K562 (cell line): ENCODE data around the gene SNUPN. TPM values are rescaled to one million over a fixed set of nuclear protein-coding genes. Genes with fewer than 3 reads are reported as not detected.

Source experiments
- ATAC-seq: fragments of 200-7000 bp; cut with Tn5 transposase; 3 replicates; pipeline ENCODE4 v1.9.1; 2020; ENCODE audit warnings: moderate library complexity
- BruUV-seq: library from RNA; stranded (reverse); fragments of 400-500 nt; replicated peaks from 2 replicates; lab custom pipeline; 2021; lab: Mats Ljungman, UMichigan
- CTCF ChIA-PET: fragments of 300-600 bp; formaldehyde crosslinking; extraction: SDS; loops from one replicate; lab custom pipeline; 2021; ENCODE audit warnings: low intra/inter-chr PET ratio; lab: Yijun Ruan, JAX
- POLR2A ChIA-PET: fragments of 300-600, 350-650 bp; sonication (Branson Sonifier 250); formaldehyde crosslinking; extraction: SDS; loops from one replicate; lab custom pipeline; 2021; ENCODE audit warnings: antibody characterized with exemption, inconsistent platforms; lab: Yijun Ruan, JAX
- DNase-seq, 4 experiments: peaks; one replicate each; pipeline versions ENCODE4 v3.0.0 to v3.0.0-alpha.2; 2011 to 2018; ENCODE audit warnings: low spot score in 3 of 4, mixed read lengths in 3 of 4; ENCODE audit errors: extremely low read depth in 1 of 4
- FAIRE-seq: peaks from 2 replicates; lab custom pipeline; 2011; peaks lifted over from hg19 to GRCh38; lab: Jason Lieb, UNC
- H2AFZ ChIP-seq: 2 replicates; pipeline ENCODE4 v1.6.0; 2011; ENCODE audit warnings: low read depth, low read length, control low read depth, inconsistent platforms
- H3K27ac ChIP-seq: fragments of 200-600 bp; 3 replicates; pipeline ENCODE4 v1.8.0; 2011; ENCODE audit warnings: low read depth, mild to moderate bottlenecking, control low read depth, inconsistent platforms, low read length, moderate library complexity, mixed read lengths; ENCODE audit errors: extremely low read depth
- H3K27me3 ChIP-seq, 2 experiments: fragments of 300-600 bp in 1 of 2; 2 replicates in 1 of 2; 3 replicates in 1 of 2; pipeline versions ENCODE4 v1.6.0 to v1.8.0; 2011; ENCODE audit warnings: inconsistent platforms in 2 of 2, low read length in 2 of 2, mild to moderate bottlenecking in 1 of 2, mixed read lengths in 1 of 2, moderate library complexity in 1 of 2; ENCODE audit not compliant: control insufficient read depth in 2 of 2, insufficient read depth in 2 of 2
- H3K36me3 ChIP-seq: fragments of 300-600 bp; 3 replicates; pipeline ENCODE4 v1.8.0; 2011; ENCODE audit warnings: mild to moderate bottlenecking, low read length, inconsistent platforms; ENCODE audit not compliant: control insufficient read depth, insufficient read depth
- H3K4me1 ChIP-seq, 2 experiments: fragments of 200-600 bp in 1 of 2; replicated peaks in 1 of 2; 2 replicates in 1 of 2; 3 replicates in 1 of 2; pipeline versions ENCODE4 v1.5.1 to v1.8.0; 2011; ENCODE audit warnings: inconsistent platforms in 2 of 2, low read length in 2 of 2, mild to moderate bottlenecking in 1 of 2, mixed read lengths in 1 of 2, moderate library complexity in 1 of 2; ENCODE audit not compliant: control insufficient read depth in 2 of 2, insufficient read depth in 2 of 2
- H3K4me2 ChIP-seq: 2 replicates; pipeline ENCODE4 v1.6.1; 2011; ENCODE audit warnings: low read length, control low read depth, inconsistent platforms, mixed read lengths; ENCODE audit not compliant: insufficient read depth
- H3K4me3 ChIP-seq: fragments of 200-600 bp; sonication (generic), shearing (Covaris generic); 2 replicates; pipeline ENCODE4 v1.5.1; 2016; ENCODE audit warnings: control low read depth, inconsistent platforms
- H3K79me2 ChIP-seq: fragments of 200-600 bp; 3 replicates; pipeline ENCODE4 v1.8.0; 2011; ENCODE audit warnings: low read length, inconsistent platforms; ENCODE audit not compliant: control insufficient read depth, insufficient read depth
- H3K9ac ChIP-seq, 2 experiments: 2 replicates each; pipeline versions ENCODE4 v1.6.0 to v1.6.1; 2011; ENCODE audit warnings: low read depth in 2 of 2, low read length in 2 of 2, control low read depth in 1 of 2, inconsistent platforms in 1 of 2, mild to moderate bottlenecking in 1 of 2, mixed read lengths in 1 of 2; ENCODE audit not compliant: insufficient read depth in 1 of 2
- H3K9me1 ChIP-seq: one replicate; pipeline ENCODE4 v1.6.0; 2011; ENCODE audit warnings: inconsistent platforms, mild to moderate bottlenecking, low read length, moderate library complexity; ENCODE audit not compliant: control insufficient read depth, insufficient read depth
- H3K9me3 ChIP-seq: replicated peaks from 2 replicates; pipeline ENCODE4 v1.5.1; 2011; ENCODE audit warnings: low read depth, low read length, inconsistent platforms; ENCODE audit not compliant: control insufficient read depth, insufficient read depth
- H4K20me1 ChIP-seq: replicated peaks from 2 replicates; pipeline ENCODE4 v1.6.1; 2011; ENCODE audit warnings: low read length, inconsistent platforms, mixed read lengths; ENCODE audit not compliant: control insufficient read depth, insufficient read depth
- BRF1 ChIP-seq: IDR thresholded peaks from 3 replicates; pipeline ENCODE4 v1.6.1; 2011; ENCODE audit warnings: borderline replicate concordance, mild to moderate bottlenecking; ENCODE audit not compliant: insufficient read length; ENCODE audit errors: extremely low read depth
- MTA3 ChIP-seq: fragments of 450-650 bp; formaldehyde crosslinking; IDR thresholded peaks from 2 replicates; pipeline ENCODE4 v1.6.1; 2017; ENCODE audit warnings: mild to moderate bottlenecking, borderline replicate concordance
- NR2C2 ChIP-seq, 2 experiments: fragments of 200-800 bp in 1 of 2; sonication (Bioruptor generic) in 1 of 2; sonication (generic) in 1 of 2; formaldehyde crosslinking in 1 of 2; IDR thresholded peaks; 2 replicates each; pipeline versions ENCODE4 v1.6.1 to v1.8.0; 2016 to 2022; ENCODE audit warnings: mild to moderate bottlenecking in 1 of 2, missing compliant biosample characterization in 1 of 2, missing genetic modification characterization in 1 of 2, missing genetic modification reagents in 1 of 2
- REST ChIP-seq, 2 experiments: fragments of 450-650 bp; formaldehyde crosslinking in 1 of 2; IDR thresholded peaks; 2 replicates each; pipeline versions ENCODE4 v1.4.0 to v1.6.1; 2014 to 2020; ENCODE audit warnings: mild to moderate bottlenecking in 2 of 2, borderline replicate concordance in 1 of 2, low read depth in 1 of 2
- SNAPC5 ChIP-seq: fragments of 250-450 bp; sonication (Bioruptor Pico); IDR thresholded peaks from 2 replicates; pipeline ENCODE4 v1.8.0; 2021; ENCODE audit warnings: moderate library complexity, mild to moderate bottlenecking, inconsistent platforms
- SOX6 ChIP-seq: fragments of 450-650 bp; IDR thresholded peaks from 2 replicates; pipeline ENCODE4 v1.6.1; 2014; ENCODE audit warnings: mild to moderate bottlenecking
- ZNF280B ChIP-seq: fragments of 250-450 bp; sonication (Bioruptor Pico); IDR thresholded peaks from 2 replicates; pipeline ENCODE4 v1.5.1; 2021; ENCODE audit warnings: mild to moderate bottlenecking
- WGBS: fragments of 100-300 bp; shearing (Covaris generic); methylation state at CpG from one replicate; pipeline ENCODE4 v1.1.6; 2016; ENCODE audit warnings: low coverage, mixed read lengths; ENCODE audit not compliant: insufficient coverage; ENCODE audit errors: missing lambda C conversion rate; 5-methylcytosine and 5-hydroxymethylcytosine counted together
- in situ Hi-C: fragments of 300-500 bp; cut with MboI; formaldehyde crosslinking; loops from 4 replicates; pipeline ENCODE4 v1.15.0; 2018; ENCODE audit warnings: inconsistent platforms, mixed read lengths
- intact Hi-C: fragments of 100-400 bp; cut with micrococcal nuclease; formaldehyde crosslinking; loops from 2 replicates; pipeline ENCODE4 v1.14.2; 2022
- polyA plus RNA-seq, 8 experiments: library from polyadenylated mRNA; depleted of rRNA in 4 of 8; stranded (reverse) in 5 of 8; unstranded in 3 of 8; fragments of >200 nt; fragmentation: Nextera tagmentation in 2 of 8; fragmentation: Illumina TruSeq in 1 of 8; extraction: Ambion mirVana in 2 of 8; extraction: Trizol in 1 of 8; gene quantifications; 2 replicates each; pipeline versions ENCODE4 v1.2.1 to v1.2.3, GENCODE V29; 2011 to 2014; ENCODE audit warnings: inconsistent platforms in 1 of 8, missing spikeins in 1 of 8
- total RNA-seq, 7 experiments: library from RNA; depleted of rRNA in 6 of 7; stranded (reverse); fragments of >200 nt in 6 of 7; fragmentation: Illumina TruSeq in 2 of 7; extraction: Trizol in 2 of 7; gene quantifications; 2 replicates each; pipeline versions ENCODE4 v1.2.1 to v1.2.3, GENCODE V29; 2011 to 2021; ENCODE audit warnings: low replicate concordance in 1 of 7
- TF ChIP-seq, protein P1 (sequence below): fragments of 450-650 bp; formaldehyde crosslinking; IDR thresholded peaks from 2 replicates; pipeline ENCODE4 v1.4.0; 2020; ENCODE audit warnings: mild to moderate bottlenecking, moderate library complexity

SNUPN gene
- total and polyA plus RNA-seq, 9 of the 15 experiments (the other 6 are each of a cell fraction or from before 2014, with no cell fraction given) = 32.2 to 78.3 (median 40.0) TPM

- TF ChIP-seq REST (IDR thresholded peaks at IDR 0.05; ENCODE audit: borderline replicate concordance) (no peak), REST (CRISPR knock-in tag; IDR thresholded peaks at IDR 0.05; ENCODE audit: low read depth) (no peak)
These were observed 30.8 kb upstream of the SNUPN start (continued) for GRCh38 chr15:75656331-75656730.

GRCh38 chr15:75655931-75656330 is 30.4 kb upstream of the SNUPN start:
- 53% methylated on average over 4 of the region's 4 CpGs for WGBS
- H3K4me3 ChIP-seq = no peak overlapping the region
- H3K4me1 ChIP-seq = peaks cover 18 to 36% of the 10 kb centered on the region in 2 experiments
- H3K4me2 ChIP-seq = no peak overlapping the region
- ChIA-PET CTCF (no interaction called here), POLR2A (interaction anchor here (1.0 kb wide), 1 partner anchor 29 kb away, joined by 3 read pairs; no protein-coding TSS in a partner anchor)
- H3K79me2 ChIP-seq = peaks cover 34% of the 10 kb centered on the region
- H3K9ac ChIP-seq = no peak overlapping the region
- H3K9me3 ChIP-seq = no peaks in the 10 kb centered on the region
- H3K27ac ChIP-seq = no peak overlapping the region
- DNase-seq (no peak), FAIRE-seq (no peak), ATAC-seq (no peak)
- H3K36me3 ChIP-seq = peaks cover 31% of the 10 kb centered on the region; the same call in 2 of the 3 replicates
- intact Hi-C loops (no loop called here), in situ Hi-C loops (no loop called here)
- no peak overlapping the region for H2AFZ ChIP-seq
- BruUV-seq = no TSS peak
- 0 out of 2 replicates have a peak, but pooled peaks cover 7% of the 10 kb centered on the region for H4K20me1 ChIP-seq
- no peaks in the 10 kb centered on the region for H3K27me3 ChIP-seq
- no peaks in the 10 kb centered on the region for H3K9me1 ChIP-seq
- TF ChIP-seq BRF1 = no peak
- TF ChIP-seq SOX6 = no peak
- no peak for TF ChIP-seq NR2C2 (CRISPR knock-in tag; IDR thresholded peaks at IDR 0.05)
- no peak for TF ChIP-seq NR2C2 (tag; IDR thresholded peaks at IDR 0.05)
- TF ChIP-seq, protein P1, sequence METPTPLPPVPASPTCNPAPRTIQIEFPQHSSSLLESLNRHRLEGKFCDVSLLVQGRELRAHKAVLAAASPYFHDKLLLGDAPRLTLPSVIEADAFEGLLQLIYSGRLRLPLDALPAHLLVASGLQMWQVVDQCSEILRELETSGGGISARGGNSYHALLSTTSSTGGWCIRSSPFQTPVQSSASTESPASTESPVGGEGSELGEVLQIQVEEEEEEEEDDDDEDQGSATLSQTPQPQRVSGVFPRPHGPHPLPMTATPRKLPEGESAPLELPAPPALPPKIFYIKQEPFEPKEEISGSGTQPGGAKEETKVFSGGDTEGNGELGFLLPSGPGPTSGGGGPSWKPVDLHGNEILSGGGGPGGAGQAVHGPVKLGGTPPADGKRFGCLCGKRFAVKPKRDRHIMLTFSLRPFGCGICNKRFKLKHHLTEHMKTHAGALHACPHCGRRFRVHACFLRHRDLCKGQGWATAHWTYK = no peak
- TF ChIP-seq SNAPC5 (CRISPR knock-in tag) = no peak
- TF ChIP-seq ZNF280B (CRISPR knock-in tag) = no peak
- no peak for TF ChIP-seq MTA3
